Memory B cell (primary cell): ENCODE results near the gene FBXO36.

Experiments
- ATAC-seq: fragments of 150-1000 bp; cut with Tn5 transposase; 2 replicates; pipeline ENCODE4 v1.10.0; 2021; ENCODE audit warnings: low read depth, mild to moderate bottlenecking, moderate library complexity
- DNase-seq, 2 donors: peaks; one replicate each; pipeline ENCODE4 v3.0.0; 2022; ENCODE audit warnings: low spot score in 2 of 2
- H3K27ac Mint-ChIP-seq: one replicate; pipeline ENCODE4 v1.8.0; 2022; ENCODE audit warnings: mild to moderate bottlenecking, moderate library complexity, mixed read lengths
- H3K27me3 Mint-ChIP-seq: one replicate; pipeline ENCODE4 v1.8.0; 2022; ENCODE audit warnings: mixed read lengths
- H3K36me3 Mint-ChIP-seq: one replicate; pipeline ENCODE4 v1.8.0; 2022; ENCODE audit warnings: mild to moderate bottlenecking, mixed read lengths
- H3K4me1 Mint-ChIP-seq: one replicate; pipeline ENCODE4 v1.8.0; 2022; ENCODE audit warnings: mixed read lengths
- H3K4me3 Mint-ChIP-seq: one replicate; pipeline ENCODE4 v1.8.0; 2022; ENCODE audit warnings: mild to moderate bottlenecking, moderate library complexity, mixed read lengths
- H3K9me3 Mint-ChIP-seq: one replicate; pipeline ENCODE4 v1.8.0; 2022; ENCODE audit warnings: mixed read lengths

The FBXO36 gene

GRCh38 chr2:230018153-230018552, 95.8 kb downstream of the FBXO36 start:
- ATAC-seq, result no peak
- no peaks in the 10 kb centered on the region for H3K27me3 Mint-ChIP-seq
- H3K9me3 Mint-ChIP-seq, result peaks cover 5% of the 10 kb centered on the region
- H3K27ac Mint-ChIP-seq, result no peak overlapping the region
- no peaks in the 10 kb centered on the region for H3K4me1 Mint-ChIP-seq
- DNase-seq, result no peak
- H3K4me3 Mint-ChIP-seq, result no peak overlapping the region
- H3K36me3 Mint-ChIP-seq, result no peaks in the 10 kb centered on the region

DNA sequence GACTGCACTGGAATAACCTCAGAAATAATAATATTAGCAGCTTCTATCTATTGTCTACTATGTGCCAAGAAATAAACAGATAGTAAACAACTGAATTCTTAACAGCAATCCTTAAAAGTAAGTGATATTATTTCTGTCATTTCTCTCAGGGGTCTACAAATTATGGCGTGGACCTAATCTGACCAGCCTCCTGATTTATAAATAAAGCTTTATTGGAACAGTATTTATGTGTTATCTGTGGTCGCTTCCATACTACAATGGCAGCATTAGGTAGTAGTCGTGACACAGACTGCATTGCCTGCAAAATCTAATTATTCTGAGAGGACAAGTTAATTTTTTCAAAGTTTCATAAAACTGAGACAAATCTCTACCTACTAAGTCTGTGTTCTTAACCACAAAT, 97.4 kb downstream of the FBXO36 start:
- no peak overlapping the region for H3K4me3 Mint-ChIP-seq
- no peaks in the 10 kb centered on the region for H3K27me3 Mint-ChIP-seq
- no peaks in the 10 kb centered on the region for H3K4me1 Mint-ChIP-seq
- no peak for DNase-seq
- H3K36me3 Mint-ChIP-seq, result no peaks in the 10 kb centered on the region
- no peak overlapping the region for H3K27ac Mint-ChIP-seq
- H3K9me3 Mint-ChIP-seq, result peaks cover 5% of the 10 kb centered on the region
- ATAC-seq, result no peak

DNA sequence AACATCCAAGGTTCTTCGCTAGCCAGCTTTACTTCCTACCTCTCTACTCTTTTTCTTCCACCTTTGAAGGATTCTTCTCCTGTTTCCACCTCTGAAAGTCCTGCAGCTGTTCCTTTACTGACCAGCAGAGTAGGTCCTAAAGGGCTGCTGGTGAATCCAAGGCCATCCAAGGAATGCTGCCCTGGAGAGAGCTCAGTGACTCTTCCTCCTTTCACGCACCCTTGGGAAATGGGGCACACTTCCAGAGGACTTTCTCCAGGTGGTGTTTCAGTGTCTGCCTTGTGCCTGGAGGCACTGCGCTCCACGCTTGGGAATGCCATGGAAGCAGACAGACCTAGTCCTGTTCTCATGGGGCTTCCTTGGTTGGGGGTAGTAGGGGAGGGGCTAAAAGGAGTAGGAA, 101.0 kb downstream of the FBXO36 start:
- H3K36me3 Mint-ChIP-seq, result no peaks in the 10 kb centered on the region
- DNase-seq (no peak), ATAC-seq (no peak)
- H3K27ac Mint-ChIP-seq, result no peak overlapping the region
- no peaks in the 10 kb centered on the region for H3K9me3 Mint-ChIP-seq
- H3K4me3 Mint-ChIP-seq, result no peak overlapping the region
- no peaks in the 10 kb centered on the region for H3K4me1 Mint-ChIP-seq
- no peaks in the 10 kb centered on the region for H3K27me3 Mint-ChIP-seq

GRCh38 chr2:230042195-230042594, 119.9 kb downstream of the FBXO36 start:
- Mint-ChIP-seq H3K36me3 (peaks cover 14% of the 10 kb centered on the region), H3K27me3 (no peaks in the 10 kb centered on the region), H3K9me3 (no peaks in the 10 kb centered on the region), H3K4me1 (no peaks in the 10 kb centered on the region), H3K4me3 (no peak overlapping the region), H3K27ac (no peak overlapping the region)
- DNase-seq (no peak), ATAC-seq (no peak)

- Mint-ChIP-seq H3K4me3 (no peak overlapping the region), H3K36me3 (peaks cover 14% of the 10 kb centered on the region), H3K9me3 (no peaks in the 10 kb centered on the region), H3K27me3 (no peaks in the 10 kb centered on the region), H3K4me1 (no peaks in the 10 kb centered on the region), H3K27ac (no peak overlapping the region)
- ATAC-seq (no peak), DNase-seq (no peak)
Measured at GRCh38 chr2:230043025-230043424, 120.7 kb downstream of the FBXO36 start.

DNA sequence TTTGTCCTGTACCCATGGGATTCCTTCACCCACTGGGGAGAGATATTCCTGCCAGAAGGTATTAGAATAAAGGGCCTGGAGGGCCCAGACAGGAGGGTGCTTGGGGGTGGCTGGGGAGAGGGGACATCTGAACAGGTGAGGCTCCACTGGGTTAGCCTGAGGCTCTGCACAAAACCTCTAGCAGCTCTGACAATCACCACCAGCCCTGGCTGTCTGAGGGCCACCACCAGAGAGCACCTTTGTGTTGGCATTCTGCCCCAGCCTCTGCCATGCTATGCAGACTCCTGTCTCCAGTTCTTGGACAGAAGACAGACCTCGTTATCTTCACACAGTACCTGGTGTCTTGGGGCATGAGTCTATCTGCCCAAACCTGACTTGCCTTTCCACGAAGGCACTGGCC, 121.2 kb downstream of the FBXO36 start:
- peaks cover 14% of the 10 kb centered on the region for H3K36me3 Mint-ChIP-seq

GRCh38 chr2:230046491-230046890, 124.2 kb downstream of the FBXO36 start:
- H3K27ac Mint-ChIP-seq, result no peak overlapping the region
- H3K4me3 Mint-ChIP-seq, result no peak overlapping the region
- peaks cover 4% of the 10 kb centered on the region for H3K4me1 Mint-ChIP-seq
- peaks cover 14% of the 10 kb centered on the region for H3K36me3 Mint-ChIP-seq
- DNase-seq, result no peak
- no peaks in the 10 kb centered on the region for H3K27me3 Mint-ChIP-seq
- ATAC-seq, result no peak
- no peaks in the 10 kb centered on the region for H3K9me3 Mint-ChIP-seq

More for the DNA sequence above, 121.2 kb downstream of the FBXO36 start:
- DNase-seq (no peak), ATAC-seq (no peak)
- no peak overlapping the region for H3K4me3 Mint-ChIP-seq
- no peaks in the 10 kb centered on the region for H3K27me3 Mint-ChIP-seq
- no peak overlapping the region for H3K27ac Mint-ChIP-seq
- H3K4me1 Mint-ChIP-seq, result peaks cover 3% of the 10 kb centered on the region
- H3K9me3 Mint-ChIP-seq, result no peaks in the 10 kb centered on the region

DNA sequence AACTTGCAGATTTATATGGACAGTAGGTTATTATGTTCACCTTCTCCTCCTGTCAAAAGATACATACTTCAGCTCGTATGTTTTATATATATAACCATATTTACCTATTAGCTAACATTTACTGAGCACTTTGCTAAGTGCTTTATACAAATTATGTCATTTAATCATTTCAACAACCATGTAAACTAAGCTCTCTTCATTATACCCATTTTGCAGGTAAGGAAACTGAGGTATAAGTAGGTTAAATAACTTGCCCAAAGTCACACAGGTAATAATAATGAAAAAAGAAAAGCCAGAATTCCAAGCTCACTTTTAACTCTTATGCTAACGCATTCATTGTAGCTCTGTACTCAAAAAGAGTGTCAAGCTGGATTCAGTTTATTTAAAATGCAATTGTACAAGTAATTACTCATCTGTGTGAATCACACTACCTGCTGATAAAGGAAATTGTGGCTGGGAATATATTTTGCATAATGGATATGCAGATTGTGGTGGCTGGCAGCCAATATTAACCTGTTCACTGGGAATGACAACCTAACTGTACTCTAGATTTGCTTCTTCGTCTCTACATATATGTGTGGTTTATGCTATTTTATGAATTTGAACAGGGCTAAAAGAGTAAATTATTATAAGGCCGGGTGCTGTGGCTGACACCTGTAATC, 125.8 kb downstream of the FBXO36 start:
- H3K27me3 Mint-ChIP-seq, result no peaks in the 10 kb centered on the region
- no peaks in the 10 kb centered on the region for H3K9me3 Mint-ChIP-seq
- DNase-seq, result no peak
- peaks cover 11% of the 10 kb centered on the region for H3K36me3 Mint-ChIP-seq
- no peak for ATAC-seq
- no peak overlapping the region for H3K27ac Mint-ChIP-seq
- H3K4me3 Mint-ChIP-seq, result no peak overlapping the region
- H3K4me1 Mint-ChIP-seq, result peaks cover 4% of the 10 kb centered on the region

DNA sequence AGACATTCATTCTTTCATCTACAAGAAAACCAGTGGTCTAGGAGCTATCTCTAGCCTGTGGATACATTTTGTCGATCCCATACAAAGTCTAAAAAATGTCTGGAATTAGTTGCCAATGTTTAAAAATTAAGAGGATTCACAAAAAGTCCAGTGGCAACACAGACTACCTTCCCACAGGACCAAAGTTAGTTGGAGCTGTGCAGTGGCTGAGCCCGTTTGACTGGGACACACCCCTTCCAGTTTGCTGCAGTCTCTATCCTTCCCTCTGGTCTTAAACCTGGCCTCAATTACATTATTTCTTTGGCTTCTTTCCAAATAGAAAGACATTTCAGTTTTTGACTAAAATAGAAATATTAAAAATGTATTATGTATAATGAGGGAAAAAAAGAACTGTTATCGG, 127.8 kb downstream of the FBXO36 start:
- H3K4me1 Mint-ChIP-seq, result peaks cover 4% of the 10 kb centered on the region
- DNase-seq (no peak), ATAC-seq (no peak)
- peaks cover 8% of the 10 kb centered on the region for H3K36me3 Mint-ChIP-seq
- no peaks in the 10 kb centered on the region for H3K27me3 Mint-ChIP-seq
- no peak overlapping the region for H3K4me3 Mint-ChIP-seq
- no peaks in the 10 kb centered on the region for H3K9me3 Mint-ChIP-seq
- H3K27ac Mint-ChIP-seq, result no peak overlapping the region

DNA sequence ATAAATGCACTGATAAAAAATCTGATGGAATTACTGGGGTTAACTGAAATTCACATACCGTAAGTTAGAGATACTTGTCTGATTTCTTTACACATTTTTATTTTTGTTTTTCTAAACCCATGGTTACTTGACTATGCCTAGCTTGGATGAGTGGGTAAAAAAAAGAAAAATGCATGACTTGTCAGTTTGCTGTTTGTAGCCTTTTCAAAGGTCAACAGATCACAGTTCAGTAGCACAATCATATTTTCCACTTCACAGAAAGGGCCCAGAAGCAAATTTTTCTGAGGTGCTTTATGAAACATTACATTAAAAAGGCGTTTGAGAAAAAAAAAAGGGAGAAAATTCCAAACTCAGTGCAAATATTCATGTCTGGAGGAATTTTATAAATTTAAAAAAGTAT, 130.0 kb downstream of the FBXO36 start:
- Mint-ChIP-seq H3K9me3 (no peaks in the 10 kb centered on the region), H3K36me3 (no peaks in the 10 kb centered on the region), H3K27me3 (no peaks in the 10 kb centered on the region), H3K4me3 (no peak overlapping the region), H3K4me1 (peaks cover 4% of the 10 kb centered on the region), H3K27ac (no peak overlapping the region)
- no peak for ATAC-seq
- no peak for DNase-seq

DNA sequence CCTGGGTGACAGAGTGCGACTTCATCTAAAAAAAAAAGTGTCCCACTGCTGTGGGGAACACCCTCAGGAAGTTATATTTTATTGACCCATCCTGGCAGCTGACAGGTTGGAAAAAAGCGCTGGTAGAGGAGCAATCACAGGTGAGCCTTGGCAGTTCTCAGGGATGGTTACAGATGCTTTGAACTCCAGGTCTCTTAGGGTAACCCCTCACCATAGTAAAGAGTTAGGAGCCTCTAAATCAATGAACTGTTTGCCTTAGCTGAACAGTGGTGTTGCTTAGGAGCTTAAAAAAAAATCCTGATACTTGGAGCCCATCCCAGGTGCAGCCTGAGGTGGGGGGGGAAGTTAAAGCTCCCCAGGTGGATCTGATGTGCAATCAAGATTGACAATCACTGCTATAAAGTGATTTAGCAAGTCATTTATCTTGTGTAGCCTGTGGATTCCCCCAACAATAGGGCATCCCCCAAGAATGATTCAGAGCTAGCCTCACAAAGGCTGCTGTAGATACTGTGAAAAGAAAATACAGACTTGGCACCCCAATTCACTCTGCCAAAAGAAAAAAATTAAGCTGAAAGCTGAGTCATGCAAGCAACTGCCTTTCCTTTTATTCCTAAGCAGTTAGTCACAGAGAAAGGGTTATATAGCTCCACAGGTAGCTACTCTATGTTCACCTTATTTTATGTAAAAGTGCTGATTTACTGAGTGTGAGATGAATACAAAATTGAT, 131.6 kb downstream of the FBXO36 start:
- Mint-ChIP-seq H3K4me1 (no peaks in the 10 kb centered on the region), H3K9me3 (no peaks in the 10 kb centered on the region), H3K36me3 (peaks cover 2% of the 10 kb centered on the region), H3K27me3 (no peaks in the 10 kb centered on the region), H3K27ac (no peak overlapping the region), H3K4me3 (no peak overlapping the region)
- DNase-seq (no peak), ATAC-seq (no peak)

DNA sequence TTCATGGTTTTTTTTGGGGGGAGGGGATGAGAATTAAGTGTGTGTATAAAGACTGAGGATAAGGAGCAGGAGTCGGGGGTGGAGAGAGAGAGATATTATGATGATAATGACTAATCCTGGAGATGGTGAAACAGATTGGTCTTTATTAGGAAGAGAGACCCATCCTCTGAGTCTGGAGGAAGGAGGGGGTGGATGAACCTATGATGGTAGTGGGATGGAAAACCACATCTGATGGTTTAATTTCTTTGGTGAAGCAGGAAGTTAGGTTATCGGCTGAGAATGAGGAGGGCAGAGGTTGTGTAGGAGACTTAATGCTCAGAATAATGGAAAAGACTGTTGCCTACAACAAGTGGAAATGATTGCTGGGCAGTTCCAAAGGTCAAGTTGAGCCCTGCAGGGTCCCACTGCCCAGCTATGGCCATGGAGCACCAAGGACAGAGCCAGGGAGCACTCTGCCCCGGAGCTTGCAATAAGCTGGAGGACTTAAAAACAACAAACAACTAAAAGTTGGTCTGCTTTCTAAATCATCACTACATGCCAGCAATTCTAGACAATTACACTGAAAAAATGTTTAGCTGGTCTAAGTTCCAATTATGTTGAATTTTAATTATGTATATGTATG, 138.5 kb downstream of the FBXO36 start:
- ATAC-seq (no peak), DNase-seq (no peak)
- Mint-ChIP-seq H3K27me3 (no peaks in the 10 kb centered on the region), H3K4me1 (peaks cover 2% of the 10 kb centered on the region), H3K9me3 (peaks cover 2% of the 10 kb centered on the region), H3K4me3 (no peak overlapping the region), H3K36me3 (peaks cover 13% of the 10 kb centered on the region), H3K27ac (no peak overlapping the region)
